Fibroblast of upper back skin (primary cell): Measurements from ENCODE around the gene EMP3.

Experiments used
- DNase-seq: peaks from one replicate; pipeline ENCODE4 v3.0.0-alpha.2; 2013

The EMP3 gene

DNA sequence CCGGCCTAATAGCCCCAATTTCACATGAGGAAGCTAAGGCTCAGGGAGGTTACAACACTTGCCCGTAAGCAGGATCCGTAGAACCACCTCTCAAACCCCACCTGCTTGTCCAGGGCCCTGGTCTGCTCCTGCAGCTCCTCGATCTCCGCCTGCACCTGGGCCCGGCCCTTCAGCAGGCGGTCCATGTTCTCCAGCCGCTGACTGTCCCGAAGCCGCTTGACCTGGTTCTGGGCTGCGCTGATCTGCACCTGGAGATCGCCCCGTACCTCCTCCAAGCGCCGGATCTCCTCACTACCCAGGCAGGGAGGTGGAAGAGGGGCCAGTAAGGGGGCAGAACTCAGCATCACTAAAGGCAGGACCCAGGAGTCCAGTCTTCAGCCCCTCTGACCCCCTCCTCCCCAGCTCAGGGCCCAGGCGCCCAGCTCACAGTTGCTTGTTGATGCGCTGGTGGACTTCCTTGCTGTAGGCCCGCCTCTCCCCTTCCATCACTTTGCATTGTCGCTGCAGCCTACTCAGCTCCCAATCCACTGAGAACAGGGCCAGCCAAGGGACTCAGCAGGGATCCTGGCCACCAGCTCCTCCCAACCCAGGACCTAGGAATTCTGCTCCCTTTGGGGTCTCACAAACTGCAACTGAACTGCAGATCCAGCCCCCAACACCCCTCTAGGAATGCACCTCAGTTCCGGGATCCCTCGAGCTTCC lies 6.9 kb upstream of the EMP3 start:
- no peak for DNase-seq

DNA sequence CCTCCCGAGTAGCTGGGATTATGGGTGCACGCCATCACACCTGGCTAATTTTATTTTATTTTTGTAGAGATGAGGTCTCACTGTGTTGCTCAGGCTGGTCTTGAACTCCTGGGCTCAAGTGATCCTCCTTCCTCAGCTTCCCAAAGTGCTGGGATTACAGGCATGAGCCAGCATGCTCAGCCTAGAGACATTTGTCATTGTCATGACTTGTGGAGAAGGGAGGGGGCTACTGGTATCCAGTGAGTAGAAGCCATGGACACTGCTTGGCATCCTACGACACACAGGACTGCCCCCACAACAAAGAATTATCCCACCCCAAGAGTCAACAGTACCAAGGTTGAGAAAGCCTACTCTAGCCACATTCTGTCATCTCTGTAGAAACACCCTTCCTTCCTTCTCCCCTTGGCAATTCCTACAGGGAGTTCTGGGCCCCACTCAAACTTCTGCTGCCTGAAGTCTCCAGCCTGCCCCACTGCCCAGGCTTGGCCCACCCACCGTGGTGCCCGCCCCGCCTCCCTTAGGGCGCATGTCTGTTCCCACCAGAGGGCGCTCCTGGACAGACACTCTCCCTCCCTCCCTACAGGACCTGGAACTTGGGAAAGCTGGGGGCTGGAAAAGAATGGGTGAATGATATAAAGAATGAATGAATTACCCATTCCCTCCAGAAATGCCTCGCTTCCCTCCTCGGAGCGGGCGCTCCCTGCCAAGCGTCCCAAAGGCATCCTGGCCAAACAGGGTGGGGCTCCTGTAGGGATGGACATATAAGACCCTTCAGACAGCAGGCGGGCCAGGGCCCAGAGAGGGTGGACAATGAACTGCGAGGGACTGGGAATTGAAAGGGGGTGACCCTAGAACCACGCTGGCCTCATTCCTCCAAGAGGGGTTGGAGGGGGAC lies 5.5 kb upstream of the EMP3 start:
- peak; percentile 79 for DNase-seq

DNA sequence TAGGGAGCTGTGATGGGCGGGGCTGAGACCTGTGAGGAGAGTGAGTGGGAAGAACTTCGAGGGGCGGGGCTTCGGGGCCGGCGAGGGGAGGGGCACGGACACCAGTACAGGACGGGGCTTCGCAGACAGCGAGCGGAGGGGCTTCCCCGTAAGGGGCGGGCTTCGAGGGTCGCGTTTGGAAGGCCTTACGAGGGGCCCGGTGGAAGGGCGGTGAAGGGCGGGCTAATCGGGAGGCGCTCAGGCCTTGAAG lies 4.1 kb upstream of the EMP3 start:
- peak; percentile 92 for DNase-seq

DNA sequence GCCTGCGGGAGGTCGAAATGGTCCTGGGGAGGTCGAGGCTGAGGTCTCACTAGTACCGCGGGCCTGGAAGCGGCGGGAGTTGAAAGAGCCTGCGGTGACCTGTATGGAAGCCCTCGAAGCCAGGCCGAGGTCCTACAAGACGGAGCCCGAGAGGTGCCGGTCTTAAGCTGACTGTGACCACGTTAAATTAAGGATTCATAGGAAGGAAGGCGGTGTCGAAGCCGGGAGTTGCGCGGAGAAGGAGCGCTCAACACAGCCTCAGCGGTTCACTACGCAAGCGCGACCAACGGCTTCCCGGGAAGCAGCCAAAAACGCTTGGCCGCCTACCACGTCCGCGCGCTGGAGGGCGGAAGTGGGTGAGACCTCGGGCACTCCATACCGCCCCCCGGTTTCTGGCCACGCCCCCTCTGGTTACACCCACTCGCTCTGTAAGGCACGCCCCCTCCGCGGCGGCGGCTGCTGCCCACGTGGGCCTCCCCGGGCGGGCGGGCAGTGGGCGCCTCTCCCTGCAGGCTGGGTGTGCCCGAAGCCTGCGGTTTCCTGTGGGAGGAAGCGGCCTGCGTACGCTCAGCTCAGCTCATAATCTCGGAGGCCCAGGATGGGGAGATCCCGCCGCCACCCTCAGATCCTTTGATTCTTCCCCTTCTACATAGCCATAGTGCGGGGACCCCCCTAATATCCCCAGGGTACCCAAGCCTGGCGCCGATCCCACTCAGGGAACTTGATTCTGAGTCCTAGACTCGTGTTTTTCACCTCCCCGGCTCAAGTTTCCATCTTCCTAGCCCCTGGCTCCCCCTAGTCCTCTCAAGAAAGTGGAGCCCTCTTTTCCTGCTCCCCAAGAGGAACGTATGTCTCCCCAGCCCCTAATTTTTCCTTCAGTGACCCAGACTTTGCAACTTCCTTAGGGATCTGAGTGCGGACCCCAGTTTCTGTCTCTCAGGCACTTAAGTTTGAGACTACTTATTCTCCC lies 3.4 kb upstream of the EMP3 start:
- peak; percentile 99 for DNase-seq

DNA sequence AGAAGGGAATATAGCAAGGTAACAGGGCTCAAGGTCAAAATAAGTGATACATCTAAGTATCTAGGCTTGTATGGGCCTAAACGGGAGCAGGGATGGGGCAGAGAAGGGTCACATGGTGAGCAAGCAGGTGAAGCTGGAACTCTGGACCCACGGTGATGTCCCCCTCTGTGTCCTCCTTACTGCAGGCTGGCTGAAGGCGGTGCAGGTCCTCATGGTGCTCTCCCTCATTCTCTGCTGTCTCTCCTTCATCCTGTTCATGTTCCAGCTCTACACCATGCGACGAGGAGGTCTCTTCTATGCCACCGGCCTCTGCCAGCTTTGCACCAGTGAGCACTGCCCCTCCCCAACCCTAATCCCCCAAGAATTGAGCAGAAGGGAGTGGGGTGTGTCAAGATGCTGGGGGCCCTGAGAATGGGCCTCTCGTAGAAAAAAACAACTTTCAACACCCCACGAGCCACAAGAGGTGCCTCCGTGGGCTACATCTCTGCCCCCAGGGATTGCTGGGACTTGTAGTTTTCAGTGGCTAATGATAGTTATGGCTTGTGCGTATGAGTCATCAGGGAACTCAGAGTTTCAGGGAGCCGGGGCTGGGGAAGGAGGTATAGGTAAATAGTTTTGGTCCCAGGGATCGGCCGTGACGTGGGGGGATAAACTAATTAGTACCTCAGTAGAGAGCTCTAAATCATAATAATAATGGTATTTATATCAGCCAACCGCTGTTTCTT lies 4.0 kb downstream of the EMP3 start:
- DNase-seq, result peak; percentile 60

DNA sequence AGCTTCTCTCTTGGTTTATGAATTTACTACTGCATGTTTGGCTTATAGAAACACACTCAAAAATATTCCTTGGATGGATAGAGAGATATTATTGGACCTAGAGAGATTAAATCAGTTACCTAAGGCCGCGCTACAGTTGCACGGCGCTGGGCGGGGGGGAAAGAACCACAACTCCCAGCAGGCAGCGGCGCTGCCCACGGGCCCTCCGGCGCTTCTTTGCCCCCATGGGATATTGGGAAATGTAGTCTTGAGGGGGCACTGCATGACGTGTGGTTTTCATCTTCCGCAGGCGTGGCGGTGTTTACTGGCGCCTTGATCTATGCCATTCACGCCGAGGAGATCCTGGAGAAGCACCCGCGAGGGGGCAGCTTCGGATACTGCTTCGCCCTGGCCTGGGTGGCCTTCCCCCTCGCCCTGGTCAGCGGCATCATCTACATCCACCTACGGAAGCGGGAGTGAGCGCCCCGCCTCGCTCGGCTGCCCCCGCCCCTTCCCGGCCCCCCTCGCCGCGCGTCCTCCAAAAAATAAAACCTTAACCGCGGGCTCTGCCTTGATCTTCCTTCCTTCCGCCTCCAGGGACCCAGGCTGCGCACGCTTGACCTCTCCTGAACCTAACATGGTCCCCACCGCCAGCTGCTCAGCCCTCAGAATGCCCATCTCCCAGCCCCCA lies 4.8 kb downstream of the EMP3 start:
- DNase-seq, result peak; percentile 30

DNA sequence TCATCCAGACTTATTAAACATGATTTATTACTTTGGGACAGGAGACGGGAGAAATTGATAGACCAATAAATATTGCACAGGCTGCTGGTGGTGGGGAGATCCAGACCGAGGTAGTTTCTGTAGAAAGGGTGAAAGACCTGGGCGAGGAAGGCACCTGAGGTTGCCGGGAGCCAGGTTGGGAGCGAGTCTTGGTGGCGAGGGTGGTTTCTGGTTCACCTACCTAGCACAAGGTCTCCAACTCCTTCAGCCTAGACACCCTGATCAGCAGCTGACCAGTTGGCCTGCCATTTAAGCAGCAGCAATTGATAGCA lies 7.0 kb downstream of the EMP3 start:
- no peak for DNase-seq

DNA sequence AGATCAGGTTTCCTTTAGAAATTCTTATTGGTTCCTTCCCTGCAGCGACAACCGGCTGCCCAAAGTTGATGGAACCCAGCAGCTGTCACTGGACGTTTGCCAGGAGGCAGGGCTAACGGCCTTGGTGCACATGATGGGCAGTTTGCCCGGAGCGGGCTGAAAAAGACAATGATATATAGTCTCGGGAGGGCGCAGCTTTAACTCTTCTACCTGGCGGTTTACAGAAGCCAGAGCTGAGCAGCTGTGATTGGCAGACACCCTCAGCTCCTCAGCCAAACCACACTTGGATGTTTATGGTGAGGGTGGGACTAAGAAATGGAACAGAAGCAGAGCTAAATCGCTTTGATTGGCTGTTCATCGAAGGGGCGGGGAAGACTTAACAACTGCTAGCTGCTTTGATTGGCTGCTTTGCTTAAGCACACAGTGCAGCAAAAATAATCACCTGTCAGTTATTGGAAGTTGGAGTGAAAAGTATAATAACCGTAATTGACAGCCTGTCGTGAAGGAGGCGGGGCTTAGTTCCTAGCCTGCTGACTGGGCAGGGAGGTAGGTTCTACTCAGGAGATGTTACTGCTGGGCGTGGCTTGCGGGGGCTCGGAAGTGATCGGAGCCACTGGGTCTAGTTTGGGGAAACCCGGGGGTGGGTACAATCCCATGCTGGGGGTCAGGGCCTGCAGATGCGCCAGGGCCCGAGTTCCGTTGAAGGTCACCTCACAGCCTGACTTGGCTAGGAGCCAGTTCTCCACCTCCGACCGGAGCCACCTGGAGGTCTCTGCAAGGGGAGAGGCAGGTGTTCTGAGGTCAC lies 7.5 kb downstream of the EMP3 start:
- peak; percentile 97 for DNase-seq

DNA sequence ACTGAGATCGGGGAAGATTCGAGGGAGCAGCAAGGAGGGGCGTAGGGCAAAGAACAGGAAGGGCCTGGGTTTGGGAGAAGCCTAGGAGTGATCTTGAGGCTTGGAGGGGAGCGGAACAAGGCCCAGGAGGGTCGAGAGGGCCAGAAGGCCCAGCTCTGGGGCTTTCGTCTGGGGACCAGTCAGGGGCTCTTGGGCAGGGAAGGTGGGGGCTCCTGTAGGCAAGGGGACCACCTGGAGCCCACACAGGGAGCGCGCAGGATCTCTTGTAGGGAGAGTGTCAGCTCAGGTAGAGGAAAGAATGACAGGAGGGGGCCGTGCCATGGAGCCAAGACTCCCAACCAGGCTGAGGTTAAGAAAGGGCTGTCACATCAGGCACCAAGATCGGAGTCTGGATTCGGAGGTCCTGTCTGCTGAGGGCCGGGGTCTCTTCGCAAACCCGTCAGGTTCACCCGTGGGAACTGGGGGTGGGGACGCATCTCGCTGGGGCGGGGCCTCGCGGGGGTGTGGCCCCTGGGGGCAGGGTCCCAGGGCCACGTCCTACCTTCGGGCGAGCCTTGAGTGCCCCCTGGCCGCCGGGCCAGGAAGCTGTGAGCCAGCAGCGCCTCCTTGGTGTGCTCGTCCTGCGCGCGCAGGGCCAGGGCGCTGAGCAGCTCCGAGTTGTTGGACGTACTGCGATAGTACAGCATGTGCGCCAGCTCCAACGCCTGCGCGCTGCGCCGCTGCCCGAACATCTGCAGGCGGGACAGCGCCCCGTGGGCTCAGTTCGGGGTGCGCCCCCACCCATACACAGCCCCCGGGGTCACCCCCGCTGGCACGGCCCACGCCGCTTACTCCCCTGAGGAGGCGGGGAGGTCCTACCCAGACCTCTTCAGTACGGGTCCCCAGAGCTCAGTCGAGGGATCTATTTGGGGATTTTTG lies 8.4 kb downstream of the EMP3 start:
- peak; percentile 91 for DNase-seq

DNA sequence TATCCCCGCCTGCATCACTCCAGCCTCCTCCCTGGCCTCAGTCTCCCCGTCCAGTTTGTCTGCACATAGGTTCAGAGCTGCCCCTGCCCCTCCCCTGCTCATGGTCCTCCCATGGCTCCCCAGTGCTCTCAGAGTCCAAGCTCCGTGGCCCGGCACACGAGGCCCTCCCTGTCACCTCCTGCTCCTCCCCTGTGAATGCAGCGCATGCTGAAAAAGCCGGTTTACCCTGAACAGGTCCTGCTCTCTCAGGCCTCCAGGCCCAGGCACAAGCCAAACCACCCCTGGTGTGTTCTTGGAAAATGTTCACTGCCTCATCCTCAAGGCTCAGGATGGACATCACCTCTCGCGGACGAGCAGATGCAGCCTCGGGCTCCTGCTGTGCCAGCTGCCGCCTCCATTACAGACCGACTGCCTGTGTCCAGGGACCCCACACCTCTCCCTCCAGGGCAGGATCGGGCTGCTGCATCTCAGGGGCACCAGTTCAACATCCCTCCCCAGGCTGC lies 13.0 kb downstream of the EMP3 start:
- no peak for DNase-seq

DNA sequence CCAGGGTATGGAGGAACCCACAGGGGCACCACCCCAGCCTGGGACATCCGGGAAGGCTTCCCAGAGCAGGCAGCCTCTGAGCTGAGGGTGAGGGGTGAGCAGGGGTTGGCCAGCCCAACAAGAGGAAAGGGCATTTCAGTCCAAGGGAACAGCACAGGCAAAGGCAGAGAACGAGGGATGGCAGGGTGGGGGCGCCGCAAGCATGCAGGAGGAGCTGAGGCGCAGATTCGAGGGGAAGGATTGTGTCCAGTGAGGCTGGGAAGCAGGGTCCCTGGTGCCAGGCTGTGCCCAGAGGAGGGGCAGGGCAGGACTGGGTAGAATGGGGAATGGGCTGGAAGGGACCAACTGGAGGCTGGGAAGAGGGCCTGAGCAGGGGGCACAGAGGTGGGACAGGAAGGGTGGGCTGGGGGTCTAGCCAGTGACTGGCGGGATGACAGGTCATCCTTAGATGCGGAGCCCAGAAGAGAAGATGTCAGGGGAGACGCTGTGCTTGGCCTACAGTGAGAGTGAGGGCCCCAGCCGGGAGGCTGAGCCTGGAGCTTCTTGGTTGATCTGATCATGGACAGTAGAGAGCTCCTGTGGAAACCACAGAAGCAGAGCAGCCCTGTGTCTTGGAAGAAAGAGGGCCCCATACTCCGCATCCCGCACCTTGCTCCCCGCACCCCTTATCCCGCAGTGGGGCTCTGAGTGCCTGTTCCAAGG lies 13.6 kb downstream of the EMP3 start:
- DNase-seq, result no peak

DNA sequence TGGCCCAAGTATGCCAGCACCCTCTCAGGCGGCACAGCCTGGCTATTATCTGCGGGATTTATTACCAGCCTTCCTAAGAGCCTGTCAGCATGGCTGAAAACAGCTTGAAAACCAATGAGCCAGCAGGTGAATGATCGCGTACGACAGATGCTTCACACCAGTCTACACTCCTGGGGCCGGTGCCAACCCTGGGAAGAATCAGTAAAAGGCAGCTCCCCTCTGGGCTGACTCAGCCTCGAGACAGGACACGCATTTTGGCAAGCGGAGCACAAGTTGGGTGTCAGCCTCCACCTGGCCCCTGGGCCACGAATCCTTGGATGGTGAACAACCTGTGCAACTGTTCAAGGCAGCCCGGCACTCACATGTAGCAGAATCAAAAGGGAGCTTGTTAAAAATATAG lies 15.6 kb downstream of the EMP3 start:
- no peak for DNase-seq

DNA sequence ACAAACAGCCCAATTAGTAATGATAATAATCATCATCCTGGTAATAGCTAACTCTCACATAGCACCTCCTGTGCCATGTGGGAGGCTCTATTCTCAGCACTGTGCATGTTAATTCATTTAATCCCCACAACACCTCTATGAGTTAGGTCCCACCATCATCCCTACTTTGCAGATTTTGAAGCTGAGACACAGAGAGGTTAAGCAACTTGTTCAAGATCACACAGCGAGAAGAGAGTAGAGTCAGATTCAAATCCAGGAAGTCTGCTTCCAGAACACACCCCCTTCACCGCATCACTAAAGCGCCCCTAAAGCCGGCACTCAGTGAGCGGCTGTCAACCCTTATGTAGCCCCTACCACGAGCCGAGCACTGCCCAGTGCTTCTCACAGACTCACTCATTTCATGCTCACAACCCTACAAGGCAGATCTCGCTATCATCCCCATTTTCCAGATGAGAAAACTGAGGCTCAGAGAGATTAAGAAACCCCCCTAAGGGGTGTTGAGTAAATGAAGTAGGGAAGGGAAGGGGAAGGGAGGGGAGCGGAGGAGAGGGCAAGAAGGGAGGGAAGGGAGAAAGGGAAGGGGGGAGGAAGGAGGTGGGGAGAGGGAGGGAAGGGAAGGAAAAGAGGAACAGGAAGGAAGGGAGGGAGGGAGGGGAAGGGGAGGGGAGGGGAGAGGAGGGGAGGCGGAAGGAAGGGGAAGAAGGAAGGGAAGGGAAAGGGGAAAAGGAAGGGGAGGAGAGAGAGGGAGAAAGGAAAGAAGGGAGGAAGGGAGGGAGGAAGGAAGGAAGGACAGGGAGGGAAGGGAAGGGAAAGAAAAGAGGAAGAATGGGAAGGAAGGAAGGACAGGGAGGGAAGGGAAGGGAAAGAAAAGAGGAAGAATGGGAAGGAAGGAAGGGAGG lies 16.4 kb downstream of the EMP3 start:
- no peak for DNase-seq

DNA sequence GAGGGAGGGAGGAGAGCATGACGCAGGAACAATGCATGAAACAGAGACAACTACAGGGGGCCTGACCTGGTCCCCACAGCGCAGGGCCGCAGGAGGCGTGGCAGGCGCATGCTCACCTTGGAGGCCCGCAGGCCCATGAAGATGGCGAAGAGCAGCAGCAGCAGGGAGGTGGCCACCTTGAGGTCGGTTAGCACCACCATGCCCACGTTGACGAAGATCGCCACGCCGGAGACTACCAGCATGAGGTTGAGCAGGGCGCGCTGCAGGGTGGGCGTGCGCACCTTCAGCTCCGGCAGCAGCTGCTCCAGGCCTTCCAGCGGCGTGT lies 17.0 kb downstream of the EMP3 start:
- no peak for DNase-seq

DNA sequence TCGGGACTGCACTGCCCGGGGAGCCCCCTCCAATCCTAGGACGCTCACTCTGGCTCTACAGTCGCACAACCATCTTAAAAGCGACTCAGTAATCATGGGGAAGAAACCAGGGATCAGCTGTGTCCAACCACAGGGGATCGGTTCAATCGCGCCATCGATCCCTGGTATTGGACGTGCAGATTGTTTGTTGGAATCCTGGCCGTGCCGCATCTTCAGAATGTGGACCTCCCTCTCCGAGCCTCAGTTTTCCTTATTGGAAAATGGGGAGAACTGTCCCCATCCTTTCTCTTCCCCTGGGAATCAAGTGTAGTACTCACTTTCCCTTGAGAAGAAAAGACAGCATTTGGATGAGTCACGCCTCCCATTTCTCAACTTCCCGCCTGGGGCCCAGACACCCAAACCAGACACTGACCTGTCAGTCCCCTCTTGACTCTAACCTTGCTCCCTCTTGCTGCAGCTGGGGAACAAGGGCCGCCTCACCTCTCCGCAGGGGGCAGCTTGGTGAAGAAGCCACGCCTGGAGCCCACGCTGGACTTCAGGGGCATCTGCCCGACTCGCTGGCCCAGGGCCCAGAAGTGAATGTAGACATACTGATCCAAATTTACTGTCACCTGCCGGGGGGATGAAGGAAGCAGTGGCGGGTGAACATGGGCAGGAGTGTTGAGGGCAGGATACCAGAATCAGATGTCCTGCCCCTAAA lies 17.6 kb downstream of the EMP3 start:
- DNase-seq, result no peak

DNA sequence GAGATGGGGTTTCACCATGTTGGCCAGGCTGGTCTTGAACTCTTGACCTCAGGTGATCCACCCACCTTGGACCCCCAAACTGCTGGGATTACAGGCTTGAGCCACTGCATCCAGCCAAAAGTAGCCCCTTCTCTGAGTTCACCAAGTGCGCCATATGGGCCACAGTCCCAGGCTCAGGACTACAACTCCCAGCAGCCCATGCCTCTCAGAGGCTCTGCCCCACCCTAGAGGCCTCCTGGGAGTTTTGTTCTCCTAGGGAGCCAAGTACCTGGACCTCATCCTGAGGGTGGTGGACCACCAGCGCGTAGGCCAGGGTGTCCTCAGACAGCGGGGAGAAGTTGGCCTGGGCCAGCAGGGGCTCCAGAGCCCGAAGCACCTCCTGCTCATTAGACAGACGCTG lies 19.5 kb downstream of the EMP3 start:
- DNase-seq, result no peak

DNA sequence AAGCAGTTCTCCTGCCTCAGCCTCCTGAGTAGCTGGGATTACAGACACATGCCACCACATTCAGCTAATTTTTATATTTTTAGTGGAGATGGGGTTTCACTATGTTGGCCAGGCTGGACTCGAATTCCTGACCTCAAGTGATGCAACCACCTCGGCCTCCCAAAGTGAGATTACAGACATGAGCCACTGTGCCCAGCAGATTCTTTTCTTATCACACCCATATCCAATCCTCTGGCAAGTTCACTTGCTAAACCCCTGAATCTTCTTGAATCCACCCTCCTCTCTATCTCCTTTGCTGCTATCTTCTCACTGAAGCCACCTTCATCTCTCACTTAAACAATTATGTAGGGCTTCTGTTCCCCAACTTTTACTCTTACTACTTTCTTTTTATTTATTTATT lies 20.8 kb downstream of the EMP3 start:
- no peak for DNase-seq

DNA sequence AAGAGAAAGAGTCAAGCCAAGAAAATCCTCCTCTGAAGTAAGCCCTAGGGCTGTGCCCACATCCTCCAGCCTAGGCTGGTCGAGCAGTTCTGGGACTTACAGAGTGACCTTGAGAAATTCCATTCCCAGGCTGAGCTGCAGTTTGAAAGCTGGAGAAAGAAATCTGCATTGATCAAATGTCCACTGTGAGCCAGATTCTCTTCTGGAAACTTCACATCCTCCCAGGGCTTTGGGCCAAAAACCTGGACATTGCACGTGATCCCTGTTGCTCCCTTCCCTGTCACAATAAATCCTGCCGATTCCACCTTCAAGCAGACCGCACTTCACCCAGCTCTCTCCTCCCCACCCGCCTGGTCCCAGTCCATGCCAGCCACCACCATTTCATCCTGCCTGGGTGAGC lies 22.7 kb downstream of the EMP3 start:
- DNase-seq, result no peak
